PC-9 (cell line): ENCODE results near the gene ESR2.

Experiments used
- CTCF ChIP-seq: fragments of 200-600 bp; sonication (generic); conservative IDR thresholded peaks from 2 replicates; pipeline ENCODE4 v1.6.1; 2017; ENCODE audit warnings: mixed run types, antibody characterized with exemption, mild to moderate bottlenecking, moderate library complexity
- EZH2 ChIP-seq: fragments of 200-600 bp; sonication (generic); IDR thresholded peaks from 2 replicates; pipeline ENCODE4 v1.8.0; 2017; ENCODE audit warnings: antibody characterized with exemption, low read depth

- TF ChIP-seq CTCF (no peak), EZH2 (no peak)
Measured at GRCh38 chr14:64080452-64080851, 213.7 kb downstream of the ESR2 start.
